Erythroblast (primary cell): ENCODE results near the gene RASSF5.
"Not testable (repeated sequence)": the region's sequence is repeated elsewhere in the genome, so short reads cannot be mapped to it uniquely, and the experiment has no call there.

Experiments used
- GATA1 ChIP-seq: IDR thresholded peaks from 2 replicates; pipeline ENCODE4 v1.6.1; 2011; ENCODE audit warnings: low read depth, mild to moderate bottlenecking, control low read depth, low read length, moderate library complexity
- POLR2A ChIP-seq: IDR thresholded peaks from 2 replicates; pipeline ENCODE4 v1.6.1; 2011; ENCODE audit warnings: mild to moderate bottlenecking, low read length

DNA sequence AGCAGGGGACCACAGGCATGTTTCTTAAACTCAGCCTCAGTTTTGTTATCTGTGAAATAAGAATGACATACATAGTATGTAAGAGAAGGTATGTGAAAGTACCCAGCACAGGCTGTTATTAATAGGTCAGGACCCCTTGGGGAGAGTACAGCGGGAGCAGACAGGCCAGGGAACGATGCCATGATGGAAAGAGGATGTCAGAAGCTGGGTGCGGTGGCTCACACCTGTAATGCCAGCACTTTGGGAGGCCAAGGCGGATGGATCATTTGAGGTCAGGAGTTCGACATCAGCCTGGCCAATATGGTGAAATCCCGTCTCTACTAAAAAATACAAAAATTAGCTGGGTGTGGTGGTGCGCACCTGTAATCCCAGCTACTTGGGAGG is 73.8 kb downstream of the RASSF5 start:
- TF ChIP-seq POLR2A, GATA1: not testable (repeated sequence)
